COLO668 (cell line): ENCODE data around the gene MYADML2.
"Not testable (repeated sequence)": the region's sequence is repeated elsewhere in the genome, so short reads cannot be mapped to it uniquely, and the experiment has no call there.

Source experiments
- DNase-seq: peaks from one replicate; lab custom pipeline; 2025; ENCODE audit not compliant: unreplicated experiment; lab: John Stamatoyannopoulos, UW

The MYADML2 gene

GRCh38 chr17:81926451-81927151, 20.4 kb downstream of the MYADML2 start:
- DNase-seq, result peak; percentile 82

GRCh38 chr17:81925860-81926450, 21.1 kb downstream of the MYADML2 start:
- DNase-seq, result no peak

- peak; percentile 36 for DNase-seq
Observed at GRCh38 chr17:81924557-81925532, 22.2 kb downstream of the MYADML2 start.

GRCh38 chr17:81923302-81924260, 23.5 kb downstream of the MYADML2 start:
- peak; percentile 38 for DNase-seq

DNA sequence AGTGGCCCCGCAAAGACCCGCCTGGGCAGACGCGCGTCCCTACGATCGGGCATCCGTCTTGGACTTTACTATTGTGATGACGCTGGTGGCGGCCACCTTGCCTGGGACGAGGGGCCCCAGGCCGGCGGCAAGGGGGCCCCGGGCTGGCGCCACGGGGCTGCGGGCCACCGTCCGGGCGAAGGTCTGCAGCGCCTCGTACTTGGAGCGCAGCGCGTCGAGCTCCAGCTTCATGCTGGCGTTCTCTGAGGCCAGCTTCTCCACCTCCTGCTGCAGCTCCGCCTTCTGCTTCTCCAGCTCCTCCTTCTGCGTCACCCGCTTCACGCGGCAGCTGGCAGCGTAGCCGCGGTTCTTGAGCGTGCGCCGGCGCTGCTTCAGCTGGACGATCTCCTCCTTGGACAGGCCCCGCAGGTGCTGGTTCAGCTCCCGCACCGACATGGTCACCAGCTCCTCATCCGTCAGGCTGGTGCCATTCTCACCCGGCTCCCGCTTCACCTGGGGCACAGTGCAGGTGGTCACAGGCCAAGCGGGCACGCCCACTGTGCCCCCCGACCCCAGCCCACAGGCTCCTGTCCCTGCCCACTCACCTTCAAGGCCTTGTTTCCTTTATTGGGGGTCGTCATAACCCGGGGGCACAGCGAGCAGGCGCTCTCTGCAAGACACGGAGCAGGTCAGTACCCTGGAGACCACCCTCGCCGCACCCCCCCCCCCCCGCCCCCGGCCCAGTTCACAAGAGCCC, 24.3 kb downstream of the MYADML2 start:
- no peak for DNase-seq

DNA sequence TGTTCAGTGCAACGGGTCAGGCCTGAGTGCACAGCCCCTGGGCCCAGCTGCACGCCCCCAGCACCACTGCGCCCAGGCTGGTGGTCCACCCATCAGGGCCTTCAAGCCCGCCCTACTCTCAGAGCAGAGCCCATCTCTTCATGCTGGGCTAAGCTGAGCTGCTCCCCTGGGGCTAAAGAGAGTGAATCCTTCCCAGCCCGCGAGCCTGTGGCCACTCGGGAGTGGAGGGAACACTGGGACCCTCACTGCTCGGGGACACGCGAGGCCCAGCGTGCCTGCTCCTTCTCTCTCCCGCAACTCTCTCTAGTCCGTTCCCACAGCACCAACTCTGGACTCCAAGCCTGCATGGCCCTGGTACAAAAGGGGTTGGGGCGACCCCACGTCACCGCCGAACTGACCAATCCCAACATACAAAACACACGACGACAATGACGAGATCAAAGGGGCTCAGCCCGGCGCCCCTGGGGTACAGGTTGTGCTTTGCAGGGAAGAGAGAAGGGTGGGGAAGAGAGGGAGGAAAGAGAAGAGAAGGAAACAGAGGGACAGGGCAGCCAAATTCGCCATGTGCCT, 25.0 kb downstream of the MYADML2 start:
- no peak for DNase-seq

GRCh38 chr17:81921537-81921862, 25.5 kb downstream of the MYADML2 start:
- no peak for DNase-seq

- no peak for DNase-seq
Observed at GRCh38 chr17:81920612-81921536, 26.2 kb downstream of the MYADML2 start.

DNA sequence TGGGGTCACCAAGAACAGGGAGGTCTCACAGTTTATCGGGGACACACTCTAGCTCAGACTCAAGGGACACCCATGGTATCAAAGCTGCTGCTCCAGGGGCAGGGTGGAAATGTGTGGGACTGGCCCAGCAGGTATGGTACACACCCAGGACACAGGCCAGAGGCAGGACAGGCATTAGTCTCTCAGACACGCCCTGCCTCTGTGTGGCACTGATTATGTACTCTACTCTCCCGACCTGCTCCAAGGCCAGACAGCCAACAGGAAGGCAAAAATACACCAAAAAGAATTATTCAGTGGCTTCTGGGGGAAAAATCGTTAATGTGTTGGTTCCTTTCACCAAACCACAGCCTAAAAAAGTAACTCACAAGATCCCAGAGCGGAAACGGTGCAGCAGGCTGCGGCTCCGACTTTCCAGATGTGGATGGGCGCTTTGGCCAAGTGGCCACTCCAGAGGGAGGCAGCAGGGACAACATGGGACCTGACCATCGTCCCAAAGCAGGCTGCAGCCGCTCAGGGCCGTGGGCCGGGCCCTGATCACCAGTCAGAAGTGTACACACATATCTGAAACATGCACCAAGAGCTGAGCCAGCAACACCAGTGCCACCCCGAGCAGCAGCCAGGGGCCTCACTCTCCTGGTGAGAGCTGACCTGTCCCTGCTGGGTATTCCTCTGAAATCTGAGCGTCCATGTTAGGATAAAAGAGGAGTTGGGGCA, 28.0 kb downstream of the MYADML2 start:
- no peak for DNase-seq

- not testable (repeated sequence) for DNase-seq
Observed at GRCh38 chr17:81918333-81918669, 28.7 kb downstream of the MYADML2 start.

DNA sequence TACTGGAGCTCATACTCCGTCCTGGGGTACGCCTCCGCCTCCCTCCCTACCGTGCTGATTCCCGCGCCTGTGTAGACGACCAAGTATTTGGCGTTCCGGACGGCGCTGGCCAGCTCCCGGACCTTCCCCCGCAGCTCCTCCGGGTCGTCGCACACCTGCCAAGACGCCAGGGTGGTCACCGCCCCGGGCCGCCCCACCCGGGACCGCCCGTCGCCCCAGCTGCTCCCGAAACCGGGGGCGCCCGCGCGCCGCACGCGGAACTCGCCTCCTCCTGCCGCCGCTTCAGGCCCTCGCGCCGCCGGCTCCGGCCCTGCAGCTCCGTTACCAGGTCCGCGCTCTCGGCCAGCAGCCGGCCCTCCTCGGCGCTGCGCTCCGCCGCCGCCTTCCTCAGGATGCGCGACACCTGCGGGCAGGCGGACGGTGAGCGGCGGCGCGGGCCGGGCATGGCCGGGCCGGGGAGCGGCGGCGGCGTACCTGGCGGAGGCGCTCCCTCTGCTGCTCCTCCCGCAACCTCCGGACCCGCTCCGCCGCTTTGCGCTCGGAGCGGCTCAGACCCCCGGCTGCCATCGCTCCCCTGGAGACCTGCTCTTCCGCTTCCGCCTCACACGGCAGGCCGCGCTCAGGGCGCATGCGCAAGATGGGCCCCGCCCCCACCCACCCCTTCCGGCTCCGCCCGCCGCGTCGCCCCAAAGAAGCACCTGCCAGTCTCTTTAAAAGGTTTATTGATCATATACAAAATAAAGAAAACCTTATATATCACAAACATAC, 29.3 kb downstream of the MYADML2 start, which contains the start of gene SIRT7:
Gene SIRT7 (minus strand): TSS at position 612 of the 768 bp plus-strand sequence. CDS start 45 bp downstream, at position 567.
- peak; percentile 79 for DNase-seq

GRCh38 chr17:81916234-81917001, 30.6 kb downstream of the MYADML2 start:
- DNase-seq, result no peak

GRCh38 chr17:81915331-81915730, 31.7 kb downstream of the MYADML2 start:
- DNase-seq, result no peak

DNA sequence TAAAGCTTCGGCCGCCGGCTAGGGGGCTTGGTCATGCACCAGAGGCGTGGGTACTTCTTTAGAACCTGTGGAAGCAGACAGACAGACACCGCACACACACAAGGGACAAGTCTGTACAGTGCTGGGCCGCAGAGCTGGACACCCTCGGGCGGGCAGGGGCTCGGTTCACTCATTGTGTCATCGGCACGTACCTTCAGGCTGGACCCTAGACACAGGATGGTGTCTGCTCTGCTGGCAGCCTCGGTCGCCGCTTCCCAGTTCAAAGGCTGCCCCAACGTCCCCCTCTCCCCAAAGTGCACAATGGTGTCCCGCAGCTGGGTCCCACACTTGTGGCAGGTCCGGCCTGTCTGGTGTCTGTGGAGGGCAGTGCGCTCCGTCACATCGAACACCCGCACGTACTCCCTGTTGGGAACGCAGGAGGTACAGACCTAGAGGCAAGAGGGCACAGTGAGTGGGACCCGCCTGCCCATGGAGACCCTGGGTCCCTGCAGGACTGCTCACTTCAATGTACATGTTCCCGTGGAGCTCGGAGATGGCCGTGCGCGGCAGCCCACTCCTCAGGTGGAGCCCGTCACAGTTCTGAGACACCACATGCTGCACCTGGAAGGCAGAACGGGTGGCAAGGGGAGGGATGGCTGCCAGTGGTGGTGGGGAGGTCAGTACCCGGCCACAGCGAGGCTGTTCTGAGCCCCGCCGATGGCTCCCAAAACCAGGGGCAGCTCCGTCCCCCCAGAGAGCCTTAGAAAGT, 32.8 kb downstream of the MYADML2 start:
- DNase-seq, result no peak

- DNase-seq, result no peak
Observed at GRCh38 chr17:81913394-81914102, 33.5 kb downstream of the MYADML2 start.
